OCI-LY1 (cell line): ENCODE results near the gene RNF141.

ENCODE experiments used
- H2AFZ ChIP-seq: fragments of 200-600 bp; sonication (generic), shearing (Covaris generic); 2 replicates; pipeline ENCODE4 v1.6.0; 2014; ENCODE audit warnings: antibody characterized with exemption, mild to moderate bottlenecking, low read length
- H3F3A ChIP-seq: fragments of 200-600 bp; sonication (generic), shearing (Covaris generic); 2 replicates; pipeline ENCODE4 v1.6.0; 2014; ENCODE audit warnings: mild to moderate bottlenecking, antibody characterized with exemption, low read length, moderate library complexity; ENCODE audit not compliant: insufficient read depth
- H3K27ac ChIP-seq: fragments of 200-600 bp; sonication (generic); 2 replicates; pipeline ENCODE4 v1.5.1; 2014; ENCODE audit warnings: low read length, mixed run types, mild to moderate bottlenecking, low read depth; ENCODE audit not compliant: poor library complexity, severe bottlenecking
- H3K27me3 ChIP-seq: fragments of 200-600 bp; sonication (generic); 2 replicates; pipeline ENCODE4 v1.6.0; 2014; ENCODE audit warnings: antibody characterized with exemption, mild to moderate bottlenecking, low read length, moderate library complexity; ENCODE audit not compliant: insufficient read depth
- H3K36me3 ChIP-seq: fragments of 200-600 bp; sonication (generic); 2 replicates; pipeline ENCODE4 v1.6.1; 2014; ENCODE audit warnings: mild to moderate bottlenecking, antibody characterized with exemption, low read length, moderate library complexity, mixed read lengths; ENCODE audit not compliant: insufficient read depth
- H3K4me1 ChIP-seq: fragments of 200-600 bp; sonication (generic); 2 replicates; pipeline ENCODE4 v1.5.1; 2014; ENCODE audit warnings: mild to moderate bottlenecking, low read length, moderate library complexity; ENCODE audit not compliant: insufficient read depth, severe bottlenecking
- H3K4me2 ChIP-seq: fragments of 200-600 bp; sonication (generic), shearing (Covaris generic); 2 replicates; pipeline ENCODE4 v1.6.1; 2014; ENCODE audit warnings: low read length
- H3K4me3 ChIP-seq: fragments of 200-600 bp; sonication (generic); 2 replicates; pipeline ENCODE4 v1.5.1; 2014; ENCODE audit warnings: low read length, low read depth, mild to moderate bottlenecking, mixed read lengths; ENCODE audit not compliant: poor library complexity, severe bottlenecking
- H3K79me2 ChIP-seq: fragments of 200-600 bp; shearing (Covaris generic); 2 replicates; pipeline ENCODE4 v1.6.1; 2016; ENCODE audit warnings: mixed run types, low read length, mixed read lengths; ENCODE audit not compliant: insufficient read depth
- H3K9ac ChIP-seq: fragments of 200-600 bp; sonication (generic), shearing (Covaris generic); 2 replicates; pipeline ENCODE4 v1.6.1; 2014; ENCODE audit warnings: mild to moderate bottlenecking, low read length, mixed read lengths
- H3K9me2 ChIP-seq: fragments of 200-600 bp; sonication (generic), shearing (Covaris generic); 2 replicates; pipeline ENCODE4 v1.6.1; 2014; ENCODE audit warnings: low read depth, mild to moderate bottlenecking, low read length, mixed read lengths
- H3K9me3 ChIP-seq: fragments of 200-600 bp; shearing (Covaris generic); 2 replicates; pipeline ENCODE4 v1.6.1; 2014; ENCODE audit warnings: low read length, mixed read lengths
- H4K20me1 ChIP-seq: fragments of 200-600 bp; sonication (generic), shearing (Covaris generic); 2 replicates; pipeline ENCODE4 v1.6.0; 2016; ENCODE audit warnings: mild to moderate bottlenecking, low read length; ENCODE audit not compliant: insufficient read depth
- CTCF ChIP-seq: fragments of 200-600 bp; sonication (generic), shearing (Covaris generic); IDR thresholded peaks from 2 replicates; pipeline ENCODE4 v1.5.1; 2017; ENCODE audit warnings: mild to moderate bottlenecking, antibody characterized with exemption, low read length, moderate library complexity, mixed read lengths
- EZH2 ChIP-seq: fragments of 200-600 bp; sonication (generic), shearing (Covaris generic); IDR thresholded peaks from 2 replicates; pipeline ENCODE4 v1.8.0; 2017; ENCODE audit warnings: borderline replicate concordance, mixed run types, mild to moderate bottlenecking, antibody characterized with exemption, low read length, moderate library complexity, mixed read lengths

RNF141 gene

GRCh38 chr11:10538924-10539323 is 2.1 kb downstream of the RNF141 start:
- H3K4me2 ChIP-seq = no peak overlapping the region
- H3K4me3 ChIP-seq = no peak overlapping the region
- no peak for TF ChIP-seq CTCF
- no peak for TF ChIP-seq EZH2

GRCh38 chr11:10537600-10537999 is 3.4 kb downstream of the RNF141 start:
- Histone ChIP-seq H3K9ac (no peak overlapping the region), H3K27me3 (no peaks in the 10 kb centered on the region), H2AFZ (no peak overlapping the region), H3K4me1 (peaks cover 15% of the 10 kb centered on the region), H3K9me3 (no peaks in the 10 kb centered on the region), H4K20me1 (no peaks in the 10 kb centered on the region), H3F3A (no peaks in the 10 kb centered on the region), H3K4me3 (no peak overlapping the region), H3K9me2 (no peaks in the 10 kb centered on the region), H3K79me2 (no peaks in the 10 kb centered on the region), H3K4me2 (no peak overlapping the region), H3K27ac (no peak overlapping the region), H3K36me3 (no peaks in the 10 kb centered on the region)
- TF ChIP-seq CTCF (no peak), EZH2 (no peak)

More at GRCh38 chr11:10538924-10539323, 2.1 kb downstream of the RNF141 start:
- Histone ChIP-seq H2AFZ (no peak overlapping the region), H3K27ac (no peak overlapping the region), H3K4me1 (peaks cover 15% of the 10 kb centered on the region), H3K79me2 (no peaks in the 10 kb centered on the region), H3K9ac (no peak overlapping the region), H3F3A (no peaks in the 10 kb centered on the region), H4K20me1 (no peaks in the 10 kb centered on the region), H3K36me3 (no peaks in the 10 kb centered on the region), H3K9me2 (no peaks in the 10 kb centered on the region), H3K27me3 (no peaks in the 10 kb centered on the region), H3K9me3 (peaks cover 9% of the 10 kb centered on the region; the same call in 1 of the 2 replicates)

- H3K36me3 ChIP-seq = peaks cover 3% of the 10 kb centered on the region; the same call in 1 of the 2 replicates
- no peak overlapping the region for H3K27ac ChIP-seq
- no peaks in the 10 kb centered on the region for H3F3A ChIP-seq
These were observed 6.7 kb downstream of the RNF141 start for GRCh38 chr11:10534316-10534715.

More at GRCh38 chr11:10534316-10534715, 6.7 kb downstream of the RNF141 start:
- Histone ChIP-seq H3K27me3 (no peaks in the 10 kb centered on the region), H3K9me3 (no peaks in the 10 kb centered on the region), H3K4me3 (no peak overlapping the region), H4K20me1 (no peaks in the 10 kb centered on the region), H2AFZ (no peak overlapping the region), H3K4me1 (no peaks in the 10 kb centered on the region), H3K4me2 (no peak overlapping the region), H3K79me2 (no peaks in the 10 kb centered on the region), H3K9me2 (no peaks in the 10 kb centered on the region), H3K9ac (no peak overlapping the region)
- TF ChIP-seq EZH2 = no peak
- TF ChIP-seq CTCF = no peak
